IPS-NIHi7 (cell line): ENCODE results near the gene LRBA.
A peak's percentile ranks its signal among the peaks of the same experiment; 100 is the strongest.
"Not testable (repeated sequence)": the region's sequence is repeated elsewhere in the genome, so short reads cannot be mapped to it uniquely, and the experiment has no call there.

ENCODE experiments used
- DNase-seq: peaks from one replicate; pipeline ENCODE4 v3.0.0; 2012; ENCODE audit warnings: mixed read lengths; ENCODE audit errors: extremely low spot score

LRBA gene

GRCh38 chr4:151014521-151015458 lies at the start of gene LRBA:
LRBA (minus strand) TSS chr4:151015284; CDS start chr4:151014642, 642 bp downstream.
- peak; percentile 88 for DNase-seq

GRCh38 chr4:151063143-151063542 lies 48.1 kb upstream of the LRBA start:
- DNase-seq: not testable (repeated sequence)

- DNase-seq: no peak
Observed at GRCh38 chr4:151055539-151055938, 40.5 kb upstream of the LRBA start.

- no peak for DNase-seq
Observed at GRCh38 chr4:151052785-151053184, 37.7 kb upstream of the LRBA start.

GRCh38 chr4:151049430-151049884 lies 34.4 kb upstream of the LRBA start:
- DNase-seq: peak; percentile 65

GRCh38 chr4:151048913-151049312 lies 33.8 kb upstream of the LRBA start:
- no peak for DNase-seq

GRCh38 chr4:151046609-151047008 lies 31.5 kb upstream of the LRBA start:
- no peak for DNase-seq

GRCh38 chr4:151045907-151046306 lies 30.8 kb upstream of the LRBA start:
- peak; percentile 63 for DNase-seq

GRCh38 chr4:151043803-151044515 lies 28.9 kb upstream of the LRBA start:
- DNase-seq: no peak

- DNase-seq: no peak
Observed at GRCh38 chr4:151039733-151040132, 24.6 kb upstream of the LRBA start.

- no peak for DNase-seq
Observed at GRCh38 chr4:151038452-151039157, 23.5 kb upstream of the LRBA start.

- DNase-seq: no peak
Observed at GRCh38 chr4:151035911-151036310, 20.8 kb upstream of the LRBA start.

- no peak for DNase-seq
Observed at GRCh38 chr4:151035328-151035727, 20.2 kb upstream of the LRBA start.

- DNase-seq: no peak
Observed at GRCh38 chr4:151034829-151035228, 19.7 kb upstream of the LRBA start.

- DNase-seq: no peak
Observed at GRCh38 chr4:151031831-151032605, 16.9 kb upstream of the LRBA start.

GRCh38 chr4:151029537-151029936 lies 14.5 kb upstream of the LRBA start:
- DNase-seq: no peak

- DNase-seq: not testable (repeated sequence)
Observed at GRCh38 chr4:151029006-151029405, 13.9 kb upstream of the LRBA start.

GRCh38 chr4:151025759-151026158 lies 10.7 kb upstream of the LRBA start:
- no peak for DNase-seq

GRCh38 chr4:151022586-151022985 lies 7.5 kb upstream of the LRBA start:
- no peak for DNase-seq

- no peak for DNase-seq
Observed at GRCh38 chr4:151021637-151022334, 6.7 kb upstream of the LRBA start.
